KBM-7 (cell line): Measurements from ENCODE around the gene COX10.

Experiments
- DNase-seq: peaks from one replicate; pipeline ENCODE4 v3.0.0-alpha.2; 2015
- in situ Hi-C: fragments of 300-500 bp; cut with MboI; formaldehyde crosslinking; loops from 2 replicates; pipeline ENCODE4 v1.14.3; 2020; ENCODE audit warnings: low sequenced_read_pairs, low pct_unique_long_range_greater_than_20kb, mixed read lengths

Gene COX10

DNA sequence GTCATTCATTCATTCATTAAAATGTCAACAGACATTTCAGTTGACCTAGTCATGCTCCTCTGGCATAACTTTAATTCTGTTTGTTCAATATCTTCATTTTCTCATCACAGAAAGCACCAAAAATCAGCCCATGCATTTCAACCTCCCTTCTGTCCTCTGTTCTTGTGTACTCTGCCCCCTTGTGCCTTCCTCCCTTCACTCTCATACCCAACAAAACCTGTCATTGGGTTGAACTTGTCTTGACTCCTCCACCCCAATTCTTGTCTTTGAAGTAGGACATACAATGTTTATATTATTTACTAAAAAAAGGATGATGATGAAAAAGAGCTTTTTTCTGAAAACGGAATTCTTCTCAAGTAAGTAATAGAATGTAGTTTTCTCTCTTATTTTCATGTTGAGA lies 43.8 kb downstream of the COX10 start:
- in situ Hi-C loops, result no loop called here
- no peak for DNase-seq

GRCh38 chr17:14116263-14117024 lies 47.1 kb downstream of the COX10 start:
- DNase-seq, result no peak
- in situ Hi-C loops, result no loop called here

- DNase-seq, result no peak
- in situ Hi-C loops, result no loop called here
Measured at GRCh38 chr17:14118951-14119350, 49.6 kb downstream of the COX10 start.

DNA sequence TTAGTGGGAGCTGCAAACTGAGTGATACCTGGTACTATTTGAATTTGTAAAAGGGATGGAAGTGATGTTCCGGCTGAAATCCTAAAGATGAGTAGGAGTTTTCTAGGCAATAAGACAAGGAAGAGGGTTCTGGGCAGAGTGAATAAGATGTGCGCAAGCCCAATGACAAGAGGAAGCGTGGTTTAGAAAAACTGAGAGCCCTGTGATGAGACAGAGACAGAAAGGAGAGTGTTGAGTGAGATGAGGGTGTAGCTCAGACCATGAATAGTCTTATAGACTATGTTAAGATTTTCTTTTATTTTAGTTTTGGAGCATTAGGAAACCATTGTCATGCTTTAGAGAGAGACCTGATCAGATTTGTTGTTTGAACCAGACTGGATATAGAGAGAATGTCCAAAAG lies 50.2 kb downstream of the COX10 start:
- in situ Hi-C loops, result no loop called here
- no peak for DNase-seq

DNA sequence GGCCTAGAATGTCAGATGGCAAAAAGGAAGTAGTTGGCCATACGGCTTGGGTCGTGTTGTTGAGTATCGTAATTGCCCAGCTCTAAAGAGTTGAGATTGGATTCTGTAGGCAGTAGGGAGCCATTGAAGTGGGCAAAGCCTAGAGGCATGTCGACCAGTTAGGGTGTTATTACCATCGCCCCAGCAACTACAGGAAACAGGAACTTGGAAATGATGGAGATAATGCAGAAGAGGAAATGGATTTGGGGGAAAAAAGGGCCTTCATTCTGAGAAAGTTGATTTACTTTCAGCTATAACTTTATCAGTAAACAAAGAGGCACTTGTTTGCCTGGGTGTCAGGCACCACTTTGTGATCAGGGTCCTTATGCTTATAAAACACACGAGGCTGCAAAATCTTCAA lies 52.6 kb downstream of the COX10 start:
- peak; percentile 65 for DNase-seq

GRCh38 chr17:14123619-14124278 lies 54.4 kb downstream of the COX10 start:
- in situ Hi-C loops, result no loop called here
- no peak for DNase-seq

More for the DNA sequence above, 52.6 kb downstream of the COX10 start:
- in situ Hi-C loops, result no loop called here

GRCh38 chr17:14124854-14125253 lies 55.5 kb downstream of the COX10 start:
- in situ Hi-C loops, result no loop called here
- DNase-seq, result no peak

DNA sequence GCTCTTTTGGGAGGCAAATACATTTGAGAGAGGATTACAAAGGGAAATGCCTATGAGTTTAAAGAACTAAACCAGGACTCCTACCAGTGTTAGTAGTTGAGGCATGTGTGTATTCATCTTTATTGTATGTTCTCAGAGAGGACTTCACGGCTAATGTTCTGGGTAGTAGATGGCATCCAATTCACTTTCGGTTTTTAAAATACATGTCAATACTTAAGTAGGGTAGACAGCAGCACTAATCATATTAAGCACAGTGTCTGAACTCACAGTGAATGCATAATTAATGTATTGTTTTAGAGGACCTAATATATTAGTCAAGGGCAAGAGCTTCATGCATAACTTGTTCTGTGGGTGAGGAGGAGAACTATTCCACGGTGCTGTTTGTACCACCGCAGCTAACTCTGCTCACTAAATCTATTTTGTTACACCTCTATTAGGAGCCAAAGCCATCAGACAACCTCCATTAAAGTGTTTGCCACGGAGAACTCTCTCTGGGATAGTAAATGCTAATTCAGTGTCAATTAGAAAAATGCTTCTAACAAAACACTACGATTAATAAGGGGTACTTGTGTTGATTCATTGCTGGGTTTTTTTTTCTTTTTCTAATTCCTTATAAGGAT lies 56.3 kb downstream of the COX10 start:
- in situ Hi-C loops, result no loop called here
- DNase-seq, result no peak

GRCh38 chr17:14133104-14133503 lies 63.8 kb downstream of the COX10 start:
- in situ Hi-C loops, result no loop called here

DNA sequence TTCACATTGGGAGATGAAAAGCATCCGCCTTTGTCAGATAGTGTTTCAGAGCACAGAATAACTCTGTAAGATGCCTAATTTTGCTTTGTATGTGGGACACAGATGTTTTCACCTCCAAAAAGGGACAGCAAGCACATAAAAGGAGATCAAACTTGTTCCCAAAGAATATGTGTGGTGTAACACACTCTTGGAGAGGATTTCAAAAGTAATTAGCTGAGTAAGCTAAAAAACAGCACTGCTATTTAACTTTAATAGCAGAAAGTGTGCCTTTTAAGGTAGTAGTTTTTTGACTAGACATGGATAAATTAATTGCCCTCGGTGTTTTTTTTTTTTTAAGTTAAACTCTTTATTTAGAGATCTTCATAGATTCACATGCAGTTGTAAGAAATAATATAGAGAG lies 65.2 kb downstream of the COX10 start:
- DNase-seq, result no peak
- in situ Hi-C loops, result no loop called here

More at GRCh38 chr17:14133104-14133503, 63.8 kb downstream of the COX10 start:
- DNase-seq, result no peak

GRCh38 chr17:14135906-14136590 lies 66.7 kb downstream of the COX10 start:
- in situ Hi-C loops, result no loop called here
- no peak for DNase-seq

DNA sequence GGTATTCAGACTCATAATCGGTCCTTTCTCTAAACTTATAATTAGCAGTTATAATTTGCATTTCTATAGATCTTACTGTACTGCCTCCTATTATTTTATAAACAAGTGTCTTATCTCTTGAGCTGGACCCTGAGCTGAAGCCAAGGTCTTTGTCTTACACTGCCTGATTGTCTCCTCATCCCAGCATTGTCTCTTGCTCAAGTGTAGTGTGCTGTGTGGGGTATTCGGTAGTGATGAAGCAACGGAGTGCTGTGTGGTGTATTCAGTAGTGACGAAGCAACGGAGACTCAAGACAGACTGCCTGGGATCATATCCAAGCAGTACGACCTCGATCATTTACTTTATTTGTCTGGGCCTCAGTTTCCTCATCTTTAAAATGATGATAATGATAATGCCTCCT lies 69.3 kb downstream of the COX10 start:
- in situ Hi-C loops, result no loop called here
- DNase-seq, result no peak

DNA sequence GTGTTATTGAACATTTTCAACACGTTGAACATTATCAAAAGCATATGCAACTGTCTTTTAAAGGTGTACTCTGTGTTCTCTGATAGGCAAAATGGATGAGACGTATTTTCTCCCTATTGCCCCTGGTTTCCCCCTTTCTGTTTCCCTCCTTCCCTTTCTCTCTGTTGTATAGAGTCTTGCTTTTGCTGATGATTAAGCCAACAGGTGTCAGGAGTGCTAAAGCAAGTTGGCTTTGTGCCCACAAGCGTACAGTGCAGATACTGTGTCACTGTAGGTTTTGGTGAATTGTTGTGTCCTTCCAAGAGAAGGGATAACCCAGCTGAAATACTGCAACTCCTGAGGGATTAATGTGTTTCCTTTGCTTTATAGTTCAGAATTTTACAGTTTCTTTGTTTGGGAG lies 74.4 kb downstream of the COX10 start:
- DNase-seq, result no peak
- in situ Hi-C loops, result no loop called here

DNA sequence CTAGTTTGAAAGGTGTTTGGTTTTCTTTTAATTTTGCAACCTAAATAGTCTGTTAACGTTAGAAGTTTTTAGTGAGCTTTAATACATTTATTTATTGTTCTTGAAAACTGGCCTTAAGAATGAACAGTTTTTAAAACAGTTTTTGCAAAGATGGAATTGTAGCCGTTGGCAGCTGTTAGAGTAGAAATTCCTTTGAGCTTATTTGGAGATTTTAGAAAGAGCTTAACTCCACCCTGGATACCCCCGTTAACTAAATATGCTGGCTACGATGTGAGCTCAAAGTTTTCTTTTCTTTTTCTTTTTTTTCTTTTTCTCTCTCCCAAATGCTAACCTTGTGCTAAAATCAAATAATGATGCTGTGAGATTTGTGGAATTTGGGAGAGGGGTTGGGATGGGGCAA lies 75.2 kb downstream of the COX10 start:
- no peak for DNase-seq
- in situ Hi-C loops, result no loop called here

GRCh38 chr17:14149751-14150150 lies 80.4 kb downstream of the COX10 start:
- in situ Hi-C loops, result no loop called here
- no peak for DNase-seq

- in situ Hi-C loops, result no loop called here
- no peak for DNase-seq
Measured at GRCh38 chr17:14150619-14151018, 81.3 kb downstream of the COX10 start.

- in situ Hi-C loops, result no loop called here
- DNase-seq, result no peak
Measured at GRCh38 chr17:14152721-14153120, 83.4 kb downstream of the COX10 start.

DNA sequence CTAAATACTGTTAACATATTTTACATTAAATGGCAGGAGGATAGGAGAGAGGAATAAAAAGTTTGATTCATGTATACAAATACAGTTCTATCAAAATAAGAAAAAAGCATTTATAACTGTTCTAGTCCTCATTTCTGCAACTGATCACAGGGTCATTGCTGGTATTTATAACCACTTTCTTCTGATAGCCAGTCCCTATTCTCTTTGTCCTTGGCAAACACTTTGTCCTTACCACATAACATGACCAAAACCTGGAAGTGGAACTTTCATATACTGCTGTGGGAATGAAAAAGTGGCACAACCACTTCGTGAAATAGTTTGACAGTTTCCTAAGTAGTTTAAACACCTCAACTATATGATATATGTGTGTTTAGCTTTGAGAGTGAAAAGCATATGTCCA lies 84.1 kb downstream of the COX10 start:
- DNase-seq, result no peak
- in situ Hi-C loops, result no loop called here

DNA sequence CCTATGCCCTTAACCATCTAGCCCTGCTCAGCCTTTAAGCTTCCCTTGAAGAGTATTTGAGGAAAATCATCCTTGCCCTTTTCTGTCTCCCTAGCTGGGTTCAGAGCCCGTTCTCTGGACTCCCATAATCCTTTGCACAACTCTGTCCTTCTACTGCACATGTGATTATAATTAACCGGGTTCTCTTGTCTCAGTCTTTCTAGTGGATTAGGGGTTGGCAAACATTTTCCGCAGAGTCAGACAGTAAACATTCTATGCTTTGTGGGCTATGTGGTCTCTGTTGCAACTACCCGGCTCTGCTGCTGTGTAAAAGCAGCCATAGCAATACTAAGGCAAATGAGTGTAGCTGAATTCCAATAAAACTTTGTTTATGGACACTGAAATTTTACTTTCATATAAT lies 87.4 kb downstream of the COX10 start:
- in situ Hi-C loops, result no loop called here

GRCh38 chr17:14157822-14158221 lies 88.5 kb downstream of the COX10 start:
- no peak for DNase-seq
- in situ Hi-C loops, result no loop called here

More for the DNA sequence above, 87.4 kb downstream of the COX10 start:
- DNase-seq, result no peak
